ENCODE measurements around the gene U2AF1L4.

Gene U2AF1L4

DNA sequence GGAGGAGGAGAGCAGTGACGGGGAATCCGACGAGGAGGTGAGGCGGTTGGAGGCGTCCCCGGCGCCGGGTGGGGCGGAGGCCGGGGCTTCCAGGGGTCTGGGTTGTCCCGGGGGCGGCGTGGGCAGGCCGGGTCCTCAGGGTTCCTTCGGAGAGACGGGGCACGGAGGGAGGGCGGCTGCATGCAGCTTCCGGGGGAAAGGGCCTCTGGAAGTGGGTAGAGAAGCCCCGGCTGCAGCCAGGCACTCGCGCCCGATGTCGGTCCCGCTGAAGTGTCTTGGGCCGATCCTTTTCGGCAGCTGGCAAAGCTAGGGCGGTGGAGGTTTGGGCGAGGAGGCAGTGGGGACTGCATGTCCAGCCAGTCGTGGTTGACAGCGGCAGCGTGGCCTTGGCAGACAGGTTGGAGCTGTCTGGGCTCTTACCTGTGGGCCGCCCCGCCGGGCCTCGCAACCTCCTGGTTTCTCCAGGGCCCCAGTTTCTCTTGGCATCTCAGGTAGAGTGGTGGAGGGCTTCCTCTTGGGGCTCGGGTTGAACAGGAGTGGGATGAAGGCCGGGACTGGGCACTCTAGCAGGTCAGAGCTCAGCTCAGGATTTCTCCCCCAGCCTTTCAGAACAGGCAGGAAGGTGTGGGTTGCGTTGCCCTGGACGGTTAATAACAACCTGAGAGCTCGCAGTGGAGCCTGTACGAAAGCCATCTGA is 26.7 kb downstream of the U2AF1L4 start (continued):
- TF ChIP-seq KLF17 (tag by site-specific recombination; IDR thresholded peaks at IDR 0.05) (no peak), ZNF654 (tag by site-specific recombination; IDR thresholded peaks at IDR 0.05; ENCODE audit: low read depth) (no peak), ZNF670 (tag by site-specific recombination; IDR thresholded peaks at IDR 0.05; ENCODE audit: low read depth) (no peak), HOXC10 (CRISPR knock-in tag; IDR thresholded peaks at IDR 0.05) (no peak), ZNF221 (tag by site-specific recombination; IDR thresholded peaks at IDR 0.05; ENCODE audit: borderline replicate concordance) (no peak), ZNF645 (tag by site-specific recombination; IDR thresholded peaks at IDR 0.05) (no peak), ZNF354C (tag by site-specific recombination; IDR thresholded peaks at IDR 0.05; ENCODE audit: borderline replicate concordance, low read depth) (no peak), ZNF76 (tag by site-specific recombination; IDR thresholded peaks at IDR 0.05; ENCODE audit: borderline replicate concordance, low read depth) (peak; percentile 52; the same call in 1 of the 2 replicates), GLI4 (tag by site-specific recombination; IDR thresholded peaks at IDR 0.05) (no peak), HIC1 (tag by site-specific recombination; IDR thresholded peaks at IDR 0.05) (peak; percentile 75), ZNF529 (tag by site-specific recombination; IDR thresholded peaks at IDR 0.05; ENCODE audit: insufficient replicate concordance) (no peak), ZXDB (tag by site-specific recombination; IDR thresholded peaks at IDR 0.05) (peak; percentile 79), ZNF311 (tag by site-specific recombination; IDR thresholded peaks at IDR 0.05; ENCODE audit: borderline replicate concordance) (no peak), ZNF837 (tag by site-specific recombination; IDR thresholded peaks at IDR 0.05) (no peak), ZNF585B (tag by site-specific recombination; IDR thresholded peaks at IDR 0.05) (no peak), SCRT1 (tag by site-specific recombination; IDR thresholded peaks at IDR 0.05; ENCODE audit: borderline replicate concordance) (no peak), ZNF274 (IDR thresholded peaks at IDR 0.05; ENCODE audit: low read length) (no peak), ZNF274 (tag by site-specific recombination; IDR thresholded peaks at IDR 0.05; ENCODE audit: borderline replicate concordance) (no peak), ZBTB8A (tag by site-specific recombination; IDR thresholded peaks at IDR 0.05) (no peak), ZNF114 (tag by site-specific recombination; IDR thresholded peaks at IDR 0.05) (no peak), ZNF621 (tag by site-specific recombination; IDR thresholded peaks at IDR 0.05) (no peak), ZNF266 (tag by site-specific recombination; IDR thresholded peaks at IDR 0.05; ENCODE audit: low read depth) (no peak), KLF1 (tag by site-specific recombination; IDR thresholded peaks at IDR 0.05) (no peak; the same call in 1 of the 2 replicates), ZNF302 (tag by site-specific recombination; IDR thresholded peaks at IDR 0.05; ENCODE audit: low read depth) (no peak), YY1 (tag by site-specific recombination; IDR thresholded peaks at IDR 0.05) (no peak), ZNF596 (tag by site-specific recombination; IDR thresholded peaks at IDR 0.05) (no peak), ZNF561 (tag by site-specific recombination; IDR thresholded peaks at IDR 0.05; ENCODE audit: borderline replicate concordance) (no peak), KLF8 (tag by site-specific recombination; IDR thresholded peaks at IDR 0.05) (peak; percentile 61), ZNF341 (tag by site-specific recombination; IDR thresholded peaks at IDR 0.05; ENCODE audit: low read depth) (peak; percentile 36; the same call in 1 of the 2 replicates), ZNF692 (tag by site-specific recombination; IDR thresholded peaks at IDR 0.05) (peak; percentile 37; the same call in 1 of the 2 replicates), ZSCAN23 (tag by site-specific recombination; IDR thresholded peaks at IDR 0.05) (0 out of 2 replicates have a peak, but pooled peaks have one; percentile 19), ZNF501 (tag by site-specific recombination; IDR thresholded peaks at IDR 0.05) (peak; percentile 53; the same call in 1 of the 2 replicates), SP7 (tag by site-specific recombination; IDR thresholded peaks at IDR 0.05) (no peak)
- TF ChIP-seq, protein P1, sequence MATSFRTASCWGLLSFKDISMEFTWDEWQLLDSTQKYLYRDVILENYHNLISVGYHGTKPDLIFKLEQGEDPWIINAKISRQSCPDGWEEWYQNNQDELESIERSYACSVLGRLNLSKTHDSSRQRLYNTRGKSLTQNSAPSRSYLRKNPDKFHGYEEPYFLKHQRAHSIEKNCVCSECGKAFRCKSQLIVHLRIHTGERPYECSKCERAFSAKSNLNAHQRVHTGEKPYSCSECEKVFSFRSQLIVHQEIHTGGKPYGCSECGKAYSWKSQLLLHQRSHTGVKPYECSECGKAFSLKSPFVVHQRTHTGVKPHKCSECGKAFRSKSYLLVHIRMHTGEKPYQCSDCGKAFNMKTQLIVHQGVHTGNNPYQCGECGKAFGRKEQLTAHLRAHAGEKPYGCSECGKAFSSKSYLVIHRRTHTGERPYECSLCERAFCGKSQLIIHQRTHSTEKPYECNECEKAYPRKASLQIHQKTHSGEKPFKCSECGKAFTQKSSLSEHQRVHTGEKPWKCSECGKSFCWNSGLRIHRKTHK (tag by site-specific recombination; IDR thresholded peaks at IDR 0.05): no peak

Data from HEK293 (cell line).